Stimulated activated naive CD4-positive, alpha-beta T cell (primary cell): ENCODE data around the gene NOMO2.
"Not testable (repeated sequence)": the region's sequence is repeated elsewhere in the genome, so short reads cannot be mapped to it uniquely, and the experiment has no call there.

Experiments
- DNase-seq, 6 experiments: peaks; one replicate each; lab custom pipeline; 2025; lab: John Stamatoyannopoulos, UW

Gene NOMO2

GRCh38 chr16:18522637-18523036 lies 39.3 kb downstream of the NOMO2 start:
- not testable (repeated sequence) for DNase-seq

- DNase-seq = not testable (repeated sequence)
These were observed 40.3 kb downstream of the NOMO2 start for GRCh38 chr16:18521445-18522181.

- not testable (repeated sequence) for DNase-seq
These were observed 43.2 kb downstream of the NOMO2 start for GRCh38 chr16:18518536-18519283.

GRCh38 chr16:18498430-18498829 lies 63.5 kb downstream of the NOMO2 start:
- not testable (repeated sequence) for DNase-seq

GRCh38 chr16:18497032-18497431 lies 64.9 kb downstream of the NOMO2 start:
- not testable (repeated sequence) for DNase-seq

- not testable (repeated sequence) for DNase-seq
These were observed 69.6 kb downstream of the NOMO2 start for GRCh38 chr16:18492118-18492897.

- DNase-seq = not testable (repeated sequence)
These were observed 125.9 kb downstream of the NOMO2 start for GRCh38 chr16:18436025-18436424.

GRCh38 chr16:18415827-18416226 lies 146.1 kb downstream of the NOMO2 start:
- DNase-seq = not testable (repeated sequence)

GRCh38 chr16:18409532-18410293 lies 152.2 kb downstream of the NOMO2 start:
- DNase-seq = not testable (repeated sequence)

- not testable (repeated sequence) for DNase-seq
These were observed 159.8 kb downstream of the NOMO2 start for GRCh38 chr16:18401851-18402657.

GRCh38 chr16:18401159-18401558 lies 160.7 kb downstream of the NOMO2 start:
- DNase-seq = not testable (repeated sequence)

- not testable (repeated sequence) for DNase-seq
These were observed 167.5 kb downstream of the NOMO2 start for GRCh38 chr16:18394363-18394762.

- not testable (repeated sequence) for DNase-seq
These were observed 174.1 kb downstream of the NOMO2 start for GRCh38 chr16:18387767-18388166.

- not testable (repeated sequence) for DNase-seq
These were observed 175.4 kb downstream of the NOMO2 start for GRCh38 chr16:18386517-18386916.

- DNase-seq = not testable (repeated sequence)
These were observed 176.6 kb downstream of the NOMO2 start for GRCh38 chr16:18385285-18385684.

GRCh38 chr16:18384869-18385268 lies 177.0 kb downstream of the NOMO2 start:
- DNase-seq = not testable (repeated sequence)

- DNase-seq = not testable (repeated sequence)
These were observed 177.7 kb downstream of the NOMO2 start for GRCh38 chr16:18384098-18384636.

GRCh38 chr16:18382696-18383095 lies 179.2 kb downstream of the NOMO2 start:
- not testable (repeated sequence) for DNase-seq
